NCI-H1930 (cell line): ENCODE measurements around the gene SLC7A8.
"Not testable (repeated sequence)": the region's sequence is repeated elsewhere in the genome, so short reads cannot be mapped to it uniquely, and the experiment has no call there.

ENCODE experiments used
- DNase-seq, 2 experiments: peaks; one replicate each; lab custom pipeline; 2025; lab: John Stamatoyannopoulos, UW

Gene SLC7A8

DNA sequence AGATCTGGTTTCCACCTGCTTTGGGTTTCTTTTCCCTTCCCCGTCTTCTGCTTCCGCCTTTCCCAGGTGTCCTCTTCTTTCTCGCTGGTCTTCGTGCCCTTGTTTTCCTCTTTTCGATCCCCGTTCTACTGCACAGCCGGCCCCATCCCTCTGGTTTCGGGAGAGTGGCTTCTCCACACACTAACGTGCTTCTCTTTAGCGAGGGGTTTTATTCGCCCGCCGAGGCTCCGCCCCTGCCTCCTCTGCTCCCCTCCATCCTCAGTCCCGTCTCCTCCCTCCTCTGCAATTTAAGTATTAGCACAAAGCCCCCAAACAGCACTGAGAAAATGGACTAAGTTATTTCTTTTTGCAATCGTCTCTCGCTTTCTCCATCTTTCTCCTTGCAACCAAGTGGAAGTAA is at the start of gene SLC7A8:
Gene SLC7A8 (minus strand): TSS at position 182 of the 400 bp plus-strand sequence. CDS start 746 bp downstream, outside the sequence.
- no peak for DNase-seq

DNA sequence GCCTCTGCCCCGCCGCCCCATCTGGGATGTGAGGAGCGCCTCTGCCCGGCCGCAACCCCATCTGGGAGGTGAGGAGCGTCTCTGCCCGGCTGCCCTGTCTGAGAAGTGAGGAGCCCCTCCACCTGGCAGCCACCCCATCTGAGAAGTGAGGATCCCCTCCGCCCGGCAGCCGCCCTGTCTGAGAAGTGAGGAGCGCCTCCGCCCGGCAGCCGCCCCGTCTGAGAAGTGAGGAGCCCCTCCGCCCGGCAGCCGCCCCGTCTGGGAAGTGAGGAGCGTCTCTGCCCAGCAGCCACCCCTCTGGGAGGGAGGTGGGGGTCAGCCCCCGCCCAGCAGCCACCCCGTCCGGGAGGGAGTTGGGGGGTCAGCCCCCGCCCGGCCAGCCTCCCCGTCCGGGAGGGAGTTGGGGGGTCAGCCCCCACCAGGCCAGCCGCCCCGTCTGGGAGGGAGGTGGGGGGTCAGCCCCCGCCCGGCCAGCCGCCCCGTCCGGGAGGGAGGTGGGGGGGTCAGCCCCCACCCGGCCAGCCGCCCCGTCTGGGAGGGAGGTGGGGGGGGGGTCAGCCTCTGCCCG is 48.9 kb upstream of the SLC7A8 start:
- not testable (repeated sequence) for DNase-seq

DNA sequence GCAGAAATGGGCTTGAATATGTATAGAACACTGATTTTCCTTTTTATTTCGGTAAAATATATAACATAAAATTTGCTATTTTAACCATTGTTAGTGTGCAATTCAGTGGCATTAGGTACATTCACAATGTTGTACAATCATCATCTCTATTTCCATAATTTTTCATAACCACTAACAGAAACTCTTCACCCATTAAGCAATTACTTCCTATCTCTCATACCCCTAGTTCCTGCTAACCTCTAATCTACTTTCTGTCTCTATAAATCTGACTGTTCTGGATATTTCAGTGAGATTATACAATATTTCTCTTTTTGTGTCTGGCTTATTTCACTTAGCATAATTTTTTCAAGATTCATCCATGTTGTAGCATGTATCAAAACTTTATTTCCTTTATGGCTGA is 45.4 kb upstream of the SLC7A8 start:
- DNase-seq = no peak

DNA sequence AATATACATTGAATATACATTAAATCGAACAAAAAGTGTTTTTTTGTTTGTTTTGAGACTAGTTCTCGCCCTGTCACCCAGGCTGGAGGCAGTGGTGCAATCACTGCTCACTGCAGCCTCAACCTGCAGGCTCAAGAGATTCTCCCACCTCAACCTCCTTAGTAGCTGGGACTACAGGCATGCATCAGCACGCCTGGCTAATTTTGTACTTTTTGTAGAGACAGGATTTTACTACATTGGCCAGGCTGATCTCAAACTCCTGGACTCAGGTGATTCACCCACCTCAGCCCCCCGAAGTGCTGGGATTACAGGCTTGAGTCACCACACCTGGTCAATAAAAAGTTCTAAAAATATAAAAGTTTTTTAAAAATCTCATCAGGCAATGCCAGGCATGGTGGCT is 44.1 kb upstream of the SLC7A8 start:
- no peak for DNase-seq

DNA sequence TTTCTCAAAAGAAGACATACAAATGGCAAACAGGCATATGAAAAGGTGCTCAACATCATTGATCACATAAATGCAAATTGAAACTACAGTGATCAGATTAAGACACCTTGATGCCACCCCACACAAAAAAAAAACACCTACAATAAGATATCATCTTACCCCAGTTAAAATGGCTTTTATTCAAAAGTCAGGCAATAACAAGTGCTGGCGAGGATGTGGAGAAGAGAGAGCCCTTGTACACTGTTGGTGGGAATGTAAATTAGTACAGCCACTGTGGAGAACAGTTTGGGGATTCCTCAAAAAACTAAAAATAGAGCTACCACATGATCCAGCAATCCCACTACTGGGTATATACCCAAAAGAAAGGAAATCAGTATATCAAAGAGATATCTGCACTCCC is 41.5 kb upstream of the SLC7A8 start:
- DNase-seq = not testable (repeated sequence)

DNA sequence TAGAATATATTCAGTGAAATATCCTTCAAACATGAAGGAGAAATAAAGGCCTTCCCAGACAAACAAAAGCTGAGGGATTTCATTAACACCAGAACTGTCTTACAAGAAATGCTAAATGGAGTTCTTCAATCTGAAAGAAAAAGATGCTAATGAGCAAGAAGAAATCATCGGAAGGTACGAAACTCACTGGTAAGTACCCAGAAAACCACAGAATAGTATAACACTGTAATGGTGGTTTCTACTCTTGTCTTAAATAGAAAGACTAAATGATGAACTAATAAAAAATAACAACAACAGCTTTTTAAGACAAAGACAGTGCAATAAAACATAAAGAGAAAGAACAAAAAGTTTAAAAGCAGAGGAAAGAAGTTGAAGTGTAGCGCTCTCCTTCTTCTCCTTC is 35.6 kb upstream of the SLC7A8 start:
- DNase-seq = no peak

DNA sequence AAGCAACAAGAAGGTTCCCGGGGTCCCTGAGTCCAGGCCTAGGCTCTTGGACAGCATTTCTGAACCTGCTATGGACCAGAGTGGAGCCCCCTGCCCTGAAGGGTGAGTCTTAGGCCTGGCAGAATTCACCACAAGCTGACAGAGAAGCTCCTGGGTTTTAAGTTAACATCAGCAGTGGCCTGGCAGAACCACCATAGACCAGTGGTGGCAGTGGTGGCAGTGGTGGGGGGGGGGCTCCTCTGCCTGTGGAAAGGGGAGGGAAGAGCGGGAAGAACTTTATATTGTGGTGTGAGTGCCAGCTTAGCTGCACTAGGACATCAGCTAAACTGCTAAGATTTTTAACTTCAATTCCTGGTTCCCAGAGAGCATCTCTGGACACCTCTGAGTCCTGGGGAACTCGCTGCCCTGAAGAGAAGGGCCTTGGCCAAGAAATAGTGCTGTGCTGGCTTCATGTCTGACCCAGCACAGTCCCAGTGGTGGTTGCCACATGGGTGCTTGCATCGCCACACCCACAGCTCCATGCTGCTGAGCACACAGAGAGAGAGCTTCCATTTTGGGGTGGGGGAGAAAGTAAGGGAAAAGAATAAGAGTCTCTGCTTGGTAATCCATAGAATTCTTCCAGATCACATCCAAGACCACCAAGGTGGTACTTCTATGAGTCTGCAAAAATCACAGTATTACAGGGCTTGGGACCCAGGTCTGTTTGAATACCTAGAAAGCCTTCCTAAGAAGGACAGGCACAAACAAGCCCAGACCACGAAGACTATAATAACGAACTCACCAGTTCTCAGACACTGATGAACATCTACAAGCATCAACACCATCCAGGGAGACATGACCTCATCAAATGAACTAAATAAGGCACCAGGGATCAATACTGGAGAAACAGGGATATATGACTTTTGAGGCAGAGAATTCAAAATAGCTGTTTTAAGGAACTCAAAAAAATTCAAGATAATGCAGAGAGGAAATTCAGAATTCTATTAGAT is 33.9 kb upstream of the SLC7A8 start:
- no peak for DNase-seq

DNA sequence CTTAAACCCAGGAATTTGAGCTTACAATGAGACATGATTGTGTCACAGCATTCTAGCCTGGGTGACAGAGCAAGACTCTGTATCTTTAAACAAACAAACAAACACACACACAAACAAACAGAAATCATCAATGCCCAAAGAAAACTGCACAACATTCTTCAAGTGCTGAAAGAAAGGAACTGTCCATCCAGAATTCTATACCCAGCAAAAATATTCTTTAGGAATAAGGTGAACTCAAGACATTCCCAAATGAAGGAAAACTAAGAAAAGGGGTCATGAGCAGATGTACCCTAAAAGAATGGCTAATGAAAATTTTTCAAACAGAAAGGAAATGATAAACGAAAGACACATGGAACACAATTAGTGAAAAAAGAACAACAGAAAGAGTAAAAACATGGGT is 32.0 kb upstream of the SLC7A8 start:
- no peak for DNase-seq

DNA sequence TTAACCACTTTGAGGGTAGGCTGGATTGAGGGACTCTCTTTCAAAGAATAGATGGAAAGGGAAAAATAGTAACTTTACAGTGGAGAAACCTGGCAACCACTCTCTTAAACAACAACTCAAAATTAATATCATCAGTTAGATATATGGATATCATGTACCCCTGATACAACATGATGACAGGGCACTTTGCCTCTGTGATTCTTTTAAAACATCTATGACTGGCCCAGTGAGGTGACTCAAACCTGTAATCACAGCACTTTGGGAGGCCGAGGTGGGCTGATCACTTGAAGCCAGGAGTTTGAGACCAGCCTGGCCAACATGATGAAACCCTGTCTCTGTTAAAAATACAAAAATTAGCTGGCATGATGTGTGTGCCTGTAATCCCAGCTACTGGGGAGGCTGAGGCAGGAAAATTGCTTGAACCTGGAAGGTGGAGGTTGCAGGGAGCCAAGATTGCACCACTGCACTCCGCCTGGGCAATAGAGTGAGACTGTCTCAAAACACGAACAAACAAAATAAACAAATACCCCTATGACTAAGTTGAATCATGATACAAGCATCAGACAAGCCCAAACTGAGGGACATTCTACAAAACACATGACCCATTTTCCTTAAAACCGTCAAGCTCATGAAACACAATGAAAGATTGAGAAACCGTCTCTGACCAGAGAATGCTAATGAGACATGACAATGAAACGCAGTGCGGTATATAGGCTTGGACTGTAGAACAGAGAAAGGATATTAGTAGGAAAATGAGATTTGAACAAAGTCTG is 26.4 kb upstream of the SLC7A8 start:
- DNase-seq = no peak

DNA sequence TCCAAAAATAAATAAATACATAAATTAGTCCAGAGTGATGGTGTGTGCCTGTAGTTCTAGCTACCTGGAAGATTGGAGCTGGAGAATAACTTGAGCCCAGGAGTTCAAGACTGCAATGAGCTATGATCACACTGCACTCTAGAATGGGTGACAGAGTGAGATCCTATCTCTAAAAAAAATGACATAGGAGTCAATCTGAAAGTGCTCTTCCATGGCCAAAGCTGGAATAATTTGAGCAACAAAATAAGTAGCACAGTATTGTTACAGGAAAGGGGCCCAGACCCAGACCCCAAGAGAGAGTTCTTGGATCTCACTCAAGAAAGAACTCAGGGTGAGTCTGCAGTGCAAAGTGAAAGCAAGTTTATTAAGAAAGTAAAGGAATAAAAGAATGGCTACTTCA is 24.9 kb upstream of the SLC7A8 start:
- no peak for DNase-seq

DNA sequence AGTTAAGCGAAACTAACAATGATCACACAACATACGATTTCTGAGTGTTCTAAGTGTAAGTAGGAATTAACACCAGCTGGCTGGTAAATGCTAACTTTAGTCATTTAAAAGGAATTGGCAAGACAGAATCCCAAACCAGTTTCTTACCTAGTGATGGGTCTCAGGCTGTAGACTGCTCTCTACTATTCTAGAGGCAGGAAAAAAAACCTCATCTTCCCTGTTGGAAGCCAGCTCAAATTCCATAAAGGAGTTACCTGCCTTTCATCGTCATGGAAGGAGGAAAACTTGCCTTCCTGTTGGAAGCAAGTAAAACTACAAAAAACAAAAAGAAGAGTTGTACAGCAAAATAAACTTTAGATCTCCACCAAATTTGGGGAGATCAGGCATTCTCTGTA is 23.7 kb upstream of the SLC7A8 start:
- no peak for DNase-seq

DNA sequence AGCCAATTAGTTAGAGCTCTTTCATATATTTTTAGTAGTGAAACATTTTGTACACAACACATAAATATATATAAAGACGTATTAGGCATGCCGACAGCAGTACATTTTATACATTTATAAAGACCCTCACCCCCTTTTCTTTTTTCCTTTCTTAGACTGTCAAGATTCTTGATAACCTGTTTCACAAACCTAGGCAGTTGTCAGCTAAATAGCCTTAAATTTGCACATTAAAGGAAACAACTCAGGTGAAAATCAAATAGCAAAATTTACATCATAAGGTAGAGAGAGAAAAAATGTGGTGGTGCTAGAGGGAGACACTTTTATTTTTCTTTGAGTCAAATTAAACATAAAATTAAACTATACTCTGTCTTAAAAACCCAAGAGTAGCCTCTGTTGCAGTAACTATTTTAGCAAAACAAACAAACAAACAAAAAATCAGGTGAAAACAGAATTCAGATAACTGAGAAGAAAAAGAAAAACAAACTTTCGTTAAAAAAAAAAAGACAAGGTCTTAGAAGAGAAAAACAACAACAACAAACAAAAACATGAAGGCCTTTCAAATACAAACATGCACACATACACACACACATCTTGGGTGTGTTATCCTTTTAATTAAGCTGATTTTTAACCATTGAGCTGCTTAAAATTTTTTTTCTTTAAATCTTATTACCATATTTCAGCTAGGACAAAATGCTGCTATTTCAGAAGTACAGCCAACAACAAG is 23.1 kb upstream of the SLC7A8 start:
- no peak for DNase-seq

DNA sequence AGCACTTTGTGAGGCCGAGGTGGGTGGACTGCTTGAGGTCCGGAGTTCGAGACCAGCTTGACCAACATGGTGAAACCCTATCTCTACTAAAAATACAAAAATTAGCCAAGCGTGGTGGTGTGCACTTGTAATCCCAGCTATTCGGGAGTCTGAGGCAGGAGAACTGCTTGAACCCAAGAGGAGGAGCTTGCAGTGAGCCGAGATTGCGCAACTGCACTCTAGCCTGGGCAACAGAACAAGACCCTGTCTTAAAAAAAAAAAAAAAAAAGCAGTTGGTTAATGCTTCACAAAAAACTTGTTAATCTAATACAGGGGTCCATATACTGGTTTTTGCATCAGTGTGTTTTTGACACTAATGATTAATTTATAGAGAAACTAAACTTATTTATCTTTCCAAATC is 18.5 kb upstream of the SLC7A8 start:
- DNase-seq = no peak

DNA sequence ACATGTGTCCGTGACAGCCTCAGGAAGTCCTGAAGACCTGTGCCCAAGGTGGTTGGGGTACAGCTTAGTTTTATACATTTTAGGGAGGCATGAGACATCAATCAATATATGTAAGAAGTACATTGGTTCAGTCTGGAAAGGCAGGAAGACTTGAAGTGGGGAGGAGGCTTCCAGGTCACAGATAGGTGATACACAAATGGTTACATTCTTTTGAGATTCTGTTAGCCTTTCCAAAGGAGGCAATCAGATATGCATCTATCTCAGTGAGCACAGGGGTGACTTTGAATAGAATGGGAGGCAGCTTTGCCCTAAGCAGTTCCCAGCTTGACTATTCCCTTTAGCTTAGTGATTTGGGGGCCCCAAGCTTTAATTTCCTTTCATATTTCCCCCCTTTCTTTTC is 15.7 kb upstream of the SLC7A8 start:
- not testable (repeated sequence) for DNase-seq

DNA sequence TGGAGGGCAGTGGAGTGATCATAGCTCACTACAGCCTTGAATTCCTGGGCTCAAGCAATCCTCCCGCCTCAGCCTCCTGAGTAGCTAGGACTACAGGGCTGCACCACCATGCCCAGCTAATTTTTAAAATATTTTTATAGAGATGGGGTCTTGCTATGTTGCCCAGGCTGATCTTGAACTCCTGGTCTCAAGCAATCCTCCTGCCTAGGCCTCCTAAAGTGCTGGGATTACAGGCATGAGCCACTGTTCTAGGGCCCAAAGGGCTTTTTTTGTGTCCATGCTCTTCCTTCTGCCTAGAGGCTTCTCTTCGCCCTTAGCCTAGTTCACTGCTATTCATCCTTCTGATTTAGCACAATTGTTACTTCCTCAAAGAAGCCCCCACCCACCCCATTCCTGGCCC is 13.0 kb upstream of the SLC7A8 start:
- DNase-seq = not testable (repeated sequence)

DNA sequence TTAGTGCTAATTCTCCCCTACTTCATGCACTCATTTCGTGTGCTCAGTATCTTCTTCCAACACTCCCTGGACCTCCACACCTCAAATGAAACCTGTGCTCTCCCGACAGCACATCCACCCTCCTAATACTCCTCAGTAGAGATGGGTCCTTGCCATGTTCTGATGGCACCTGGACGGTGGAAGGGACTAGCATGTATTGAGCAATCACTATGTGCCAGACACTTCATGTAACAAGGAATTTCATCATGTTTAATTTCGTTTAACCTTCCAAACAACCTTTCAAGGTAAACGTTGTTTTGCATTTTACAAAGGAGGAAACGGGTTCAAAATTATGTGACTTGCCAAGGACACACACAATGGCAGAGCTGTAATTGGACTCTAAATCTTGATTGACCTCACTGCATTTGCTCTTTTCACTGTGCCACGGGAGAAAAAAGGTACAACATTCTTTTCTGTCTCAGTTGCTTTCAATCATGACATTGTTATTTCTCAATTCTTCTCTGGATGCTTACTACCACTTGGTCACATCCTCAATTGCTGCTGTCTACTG is 12.2 kb upstream of the SLC7A8 start:
- no peak for DNase-seq

DNA sequence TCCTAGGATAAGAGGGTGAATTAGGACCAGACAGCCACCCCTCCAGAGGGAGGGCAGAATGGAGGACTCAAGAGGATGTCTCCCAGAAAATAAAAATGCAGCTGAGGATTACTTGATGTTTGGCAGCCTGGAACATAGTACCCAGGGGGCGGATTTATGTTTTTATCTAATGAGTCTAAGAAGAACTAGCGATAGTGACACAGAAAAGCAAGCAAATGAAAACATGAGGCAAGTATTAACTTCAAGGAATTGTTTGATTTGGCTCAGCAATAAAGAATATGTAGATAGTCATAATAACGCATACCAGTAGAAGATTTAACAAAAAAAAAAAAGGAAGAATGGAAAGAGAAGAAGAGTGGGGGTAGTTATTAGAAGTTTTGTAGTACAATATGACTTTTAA is 10.0 kb upstream of the SLC7A8 start:
- DNase-seq = no peak

DNA sequence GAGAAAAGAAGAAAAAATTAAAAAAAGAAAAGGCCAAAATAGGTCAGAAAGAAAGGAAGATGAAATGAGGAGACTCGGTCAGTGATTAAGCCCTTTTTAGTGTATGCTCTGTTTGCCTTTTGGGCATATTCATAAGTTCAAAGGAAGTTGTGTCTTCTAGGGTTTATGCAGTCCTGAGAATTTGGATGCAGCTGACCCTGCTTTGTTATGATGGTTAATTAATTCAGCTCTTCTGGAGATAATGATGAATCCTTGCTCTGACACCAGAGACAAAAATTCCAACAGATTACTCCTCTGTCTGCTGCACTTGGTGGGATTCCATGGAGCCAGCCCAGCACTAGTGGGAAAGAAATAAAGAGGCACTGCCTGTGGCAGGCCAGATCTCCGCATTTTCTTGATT is 4.5 kb upstream of the SLC7A8 start:
- DNase-seq = no peak

DNA sequence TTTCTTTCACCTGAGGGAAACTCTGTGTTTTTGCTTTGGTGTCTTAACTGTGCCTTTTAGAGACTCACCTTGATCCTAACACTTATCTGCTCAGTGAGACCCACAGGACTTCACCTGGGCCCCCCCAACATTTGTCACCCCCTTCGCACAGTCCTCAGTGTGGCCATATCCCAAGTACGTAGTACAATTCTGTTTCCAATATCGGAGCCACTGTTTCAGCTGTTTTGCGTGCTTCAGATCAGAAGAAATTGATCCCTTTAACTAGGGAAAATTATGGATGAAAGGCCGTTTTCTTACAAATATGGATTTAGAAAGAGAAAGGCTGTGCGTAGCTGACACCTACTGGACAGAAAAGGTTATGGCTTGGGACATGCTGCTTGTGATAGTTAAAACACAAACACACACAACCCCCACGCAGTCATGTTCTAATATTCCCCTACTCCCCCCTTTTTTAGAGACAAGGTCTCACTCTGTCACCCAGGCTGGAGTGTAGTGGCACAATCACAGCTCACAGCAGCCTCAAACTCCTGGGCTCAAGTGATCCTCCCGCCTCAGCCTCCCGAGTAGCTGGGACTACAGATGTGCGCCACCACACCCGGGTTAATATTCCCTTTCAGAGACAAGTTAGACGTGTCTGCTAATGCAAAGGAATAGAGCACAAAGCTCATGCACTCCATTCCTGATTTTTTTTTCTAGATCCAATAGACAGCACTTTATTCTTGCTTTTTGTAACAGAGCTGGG is 3.6 kb upstream of the SLC7A8 start:
- DNase-seq = peak in 1 of 2 experiments; percentile 11

DNA sequence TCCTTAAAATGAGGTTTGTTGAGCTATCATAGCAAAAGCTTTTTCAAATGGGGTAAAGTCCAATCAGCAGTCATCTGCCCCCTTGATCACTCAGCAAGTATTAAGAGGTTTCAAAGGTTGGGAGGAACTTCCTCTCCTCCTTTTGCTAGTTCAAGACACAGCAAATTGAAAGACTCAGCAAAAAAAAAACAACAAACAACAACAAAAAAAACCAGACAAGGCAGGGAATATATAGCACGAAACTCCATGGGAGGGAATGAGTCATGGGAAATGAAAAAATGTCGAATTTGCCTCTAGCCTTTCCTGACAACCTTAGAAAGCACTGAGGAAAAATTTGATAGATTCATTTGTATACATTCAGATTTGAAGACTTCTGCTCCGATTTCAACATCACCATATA is 1.6 kb upstream of the SLC7A8 start:
- DNase-seq = no peak

DNA sequence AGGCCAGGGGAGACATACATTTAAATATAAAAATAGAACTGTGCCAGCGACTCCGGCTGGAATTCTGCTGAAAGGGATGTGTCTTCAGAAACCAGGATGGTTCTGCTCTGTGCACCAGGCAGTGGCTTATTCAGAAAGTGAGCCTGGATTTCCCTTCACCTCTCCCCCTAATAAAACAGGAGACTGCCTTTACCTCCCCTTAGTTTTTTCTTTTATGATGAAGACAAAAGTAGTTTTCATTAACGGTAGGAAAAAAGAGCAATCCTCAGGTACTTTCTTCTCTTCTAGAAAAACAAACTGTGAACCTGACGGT is 346 bp downstream of the SLC7A8 start:
- DNase-seq = no peak
